Colonic mucosa (tissue), 4 donors: ENCODE results near the gene COPE. TPM values are rescaled to one million over a fixed set of nuclear protein-coding genes. Genes with fewer than 3 reads are reported as not detected.
"Not testable (repeated sequence)": the region's sequence is repeated elsewhere in the genome, so short reads cannot be mapped to it uniquely, and the experiment has no call there.

Experiments
- DNase-seq: peaks from one replicate; pipeline ENCODE4 v3.0.0-alpha.2; 2020
- H3K27ac ChIP-seq: fragments of 200-600 bp; one replicate; pipeline ENCODE4 v1.8.0; 2021
- H3K27me3 ChIP-seq: fragments of 200-600 bp; one replicate; pipeline ENCODE4 v1.8.0; 2021
- H3K36me3 ChIP-seq: fragments of 200-600 bp; one replicate; pipeline ENCODE4 v1.8.0; 2021
- H3K4me1 ChIP-seq: fragments of 200-600 bp; one replicate; pipeline ENCODE4 v1.8.0; 2021; ENCODE audit warnings: mild to moderate bottlenecking
- H3K4me3 ChIP-seq: fragments of 200-600 bp; one replicate; pipeline ENCODE4 v1.8.0; 2021
- H3K9ac ChIP-seq, 2 donors: one replicate each; pipeline ENCODE4 v1.7.0; 2013; ENCODE audit warnings: control low read depth in 2 of 2, low read depth in 2 of 2, low read length in 2 of 2
- H3K9me3 ChIP-seq: fragments of 200-600 bp; one replicate; pipeline ENCODE4 v1.8.0; 2021
- intact Hi-C: fragments of 100-400 bp; cut with DNase I; formaldehyde crosslinking; loops from one replicate; pipeline ENCODE4 v1.14.1; 2022
- total RNA-seq, 2 donors: library from RNA; stranded (reverse); fragmentation: NEBNext Ultra II Directional in 1 of 2; extraction: Animal tissue kit (Norgen Biotek cat#: 25700) in 1 of 2; gene quantifications; one replicate each; pipeline ENCODE4 v1.2.1, GENCODE V29; 2021
- TF ChIP-seq, protein P1 (sequence below): fragments of 200-600 bp; IDR thresholded peaks from one replicate; pipeline ENCODE4 v1.8.0; 2022; ENCODE audit warnings: antibody characterized with exemption, mild to moderate bottlenecking
- donor health status: healthy.
- donor health status: DM: no; HTN: no; CAD: no.
- donor health status: DM: no; HTN: no; CAD: no.

The COPE gene
- total RNA-seq, 2 donors from 2014 or later = 218 to 295 TPM

DNA sequence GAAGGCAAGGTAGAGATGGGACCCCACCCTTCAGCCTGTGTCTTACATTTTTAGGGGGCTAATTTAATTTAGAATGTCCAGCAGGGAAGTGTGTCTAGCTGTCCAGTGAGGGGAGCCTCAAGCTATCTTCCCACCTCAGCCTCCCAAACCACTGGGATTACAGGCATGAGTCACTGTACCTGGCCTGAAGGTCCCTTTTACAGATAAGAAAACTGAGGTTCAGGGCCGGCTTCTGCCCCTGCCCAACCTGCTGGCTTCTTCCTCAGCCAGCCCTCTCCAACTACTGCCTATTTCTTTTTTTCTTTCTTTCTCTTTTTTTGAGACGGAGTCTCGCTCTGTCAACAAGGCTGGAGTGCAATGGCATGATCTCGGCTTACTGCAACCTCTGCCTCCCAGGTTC is 41.2 kb upstream of the COPE start:
- no peak overlapping the region for H3K4me3 ChIP-seq
- H3K9ac ChIP-seq = no peak overlapping the region
- intact Hi-C loops = no loop called here
- H3K36me3 ChIP-seq = no peaks in the 10 kb centered on the region
- H3K27me3 ChIP-seq = no peaks in the 10 kb centered on the region
- DNase-seq = no peak
- H3K4me1 ChIP-seq = no peaks in the 10 kb centered on the region
- no peak overlapping the region for H3K27ac ChIP-seq
- H3K9me3 ChIP-seq = no peaks in the 10 kb centered on the region
- TF ChIP-seq, protein P1, sequence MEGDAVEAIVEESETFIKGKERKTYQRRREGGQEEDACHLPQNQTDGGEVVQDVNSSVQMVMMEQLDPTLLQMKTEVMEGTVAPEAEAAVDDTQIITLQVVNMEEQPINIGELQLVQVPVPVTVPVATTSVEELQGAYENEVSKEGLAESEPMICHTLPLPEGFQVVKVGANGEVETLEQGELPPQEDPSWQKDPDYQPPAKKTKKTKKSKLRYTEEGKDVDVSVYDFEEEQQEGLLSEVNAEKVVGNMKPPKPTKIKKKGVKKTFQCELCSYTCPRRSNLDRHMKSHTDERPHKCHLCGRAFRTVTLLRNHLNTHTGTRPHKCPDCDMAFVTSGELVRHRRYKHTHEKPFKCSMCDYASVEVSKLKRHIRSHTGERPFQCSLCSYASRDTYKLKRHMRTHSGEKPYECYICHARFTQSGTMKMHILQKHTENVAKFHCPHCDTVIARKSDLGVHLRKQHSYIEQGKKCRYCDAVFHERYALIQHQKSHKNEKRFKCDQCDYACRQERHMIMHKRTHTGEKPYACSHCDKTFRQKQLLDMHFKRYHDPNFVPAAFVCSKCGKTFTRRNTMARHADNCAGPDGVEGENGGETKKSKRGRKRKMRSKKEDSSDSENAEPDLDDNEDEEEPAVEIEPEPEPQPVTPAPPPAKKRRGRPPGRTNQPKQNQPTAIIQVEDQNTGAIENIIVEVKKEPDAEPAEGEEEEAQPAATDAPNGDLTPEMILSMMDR = no peak

DNA sequence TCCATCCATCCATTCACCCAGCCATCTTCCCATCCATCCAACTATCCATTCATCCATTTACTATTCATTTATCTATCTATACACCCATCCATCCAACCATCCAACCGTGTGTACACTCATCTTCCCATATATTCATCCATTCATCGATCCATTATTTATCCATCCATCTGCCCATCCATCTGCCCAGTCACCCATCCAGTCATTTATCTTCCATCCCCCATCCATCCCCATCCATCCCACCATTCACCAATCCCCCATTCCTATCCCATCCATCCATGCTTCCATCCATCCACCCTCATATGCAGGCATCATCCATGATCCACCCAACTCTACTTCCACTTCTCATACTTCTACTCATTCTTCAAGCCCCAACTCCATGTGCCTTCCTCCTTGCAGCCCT is 35.9 kb upstream of the COPE start:
- Histone ChIP-seq H3K4me1 (no peaks in the 10 kb centered on the region), H3K27me3 (no peaks in the 10 kb centered on the region), H3K9me3 (no peaks in the 10 kb centered on the region), H3K36me3 (no peaks in the 10 kb centered on the region), H3K9ac (no peak overlapping the region), H3K4me3 (no peak overlapping the region), H3K27ac (no peak overlapping the region)
- TF ChIP-seq, protein P1 = no peak
- intact Hi-C loops = no loop called here
- no peak for DNase-seq

DNA sequence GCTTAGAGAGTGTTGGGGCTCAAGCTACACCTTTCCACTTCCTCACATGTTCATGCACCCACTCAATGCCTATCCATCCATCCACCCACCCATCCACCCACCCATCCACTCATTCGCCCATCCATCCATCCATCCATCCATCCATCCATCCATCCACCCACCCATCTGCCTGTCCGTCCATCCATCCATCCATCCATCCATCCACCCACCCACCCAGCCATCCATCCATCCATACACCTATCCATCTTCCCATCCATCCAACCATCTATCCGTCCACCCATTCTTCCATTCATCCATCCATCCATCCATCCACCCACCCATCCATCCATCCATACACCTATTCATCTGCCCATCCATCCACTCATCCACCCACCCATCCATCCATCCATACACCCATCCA is 34.9 kb upstream of the COPE start:
- Histone ChIP-seq H3K27me3 (no peaks in the 10 kb centered on the region), H3K9ac (no peak overlapping the region), H3K4me1 (no peaks in the 10 kb centered on the region), H3K27ac (no peak overlapping the region), H3K36me3 (no peaks in the 10 kb centered on the region), H3K9me3 (no peaks in the 10 kb centered on the region), H3K4me3 (no peak overlapping the region)
- DNase-seq = no peak
- TF ChIP-seq, protein P1 = no peak
- intact Hi-C loops = no loop called here

DNA sequence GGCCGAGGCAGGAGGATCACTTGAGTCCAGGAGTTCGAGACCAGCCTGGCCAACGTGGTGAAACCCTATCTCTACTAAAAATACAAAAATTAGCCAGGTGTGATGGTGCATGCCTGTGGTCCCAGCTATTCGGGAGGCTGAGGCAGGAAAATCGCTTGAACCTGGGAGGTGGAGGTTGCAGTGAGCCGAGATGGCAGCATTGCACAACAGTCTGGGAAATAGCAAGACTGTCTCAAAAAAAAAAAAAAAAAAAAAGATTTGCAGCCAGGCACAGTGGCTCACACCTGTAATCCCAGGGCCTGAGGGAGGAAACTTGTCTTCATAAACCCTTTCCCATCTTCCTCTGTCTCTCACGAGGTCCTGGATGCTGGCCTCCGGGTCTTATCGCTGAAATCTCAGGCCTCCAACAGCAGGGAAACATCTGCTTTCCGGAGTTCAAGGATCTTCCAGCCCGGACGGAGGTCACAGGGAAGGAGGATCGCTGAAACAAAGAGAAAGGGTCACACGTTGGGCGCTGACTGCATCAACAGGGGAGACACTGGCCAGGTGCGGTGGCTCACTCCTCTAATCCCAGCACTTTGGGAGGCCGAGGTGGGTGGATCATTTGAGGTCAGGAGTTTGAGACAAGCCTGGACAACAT is 33.3 kb upstream of the COPE start:
- H3K27ac ChIP-seq, DNase-seq, H3K9ac ChIP-seq, H3K4me3 ChIP-seq, H3K27me3 ChIP-seq, intact Hi-C loops, H3K9me3 ChIP-seq, H3K4me1 ChIP-seq, H3K36me3 ChIP-seq: not testable (repeated sequence)

DNA sequence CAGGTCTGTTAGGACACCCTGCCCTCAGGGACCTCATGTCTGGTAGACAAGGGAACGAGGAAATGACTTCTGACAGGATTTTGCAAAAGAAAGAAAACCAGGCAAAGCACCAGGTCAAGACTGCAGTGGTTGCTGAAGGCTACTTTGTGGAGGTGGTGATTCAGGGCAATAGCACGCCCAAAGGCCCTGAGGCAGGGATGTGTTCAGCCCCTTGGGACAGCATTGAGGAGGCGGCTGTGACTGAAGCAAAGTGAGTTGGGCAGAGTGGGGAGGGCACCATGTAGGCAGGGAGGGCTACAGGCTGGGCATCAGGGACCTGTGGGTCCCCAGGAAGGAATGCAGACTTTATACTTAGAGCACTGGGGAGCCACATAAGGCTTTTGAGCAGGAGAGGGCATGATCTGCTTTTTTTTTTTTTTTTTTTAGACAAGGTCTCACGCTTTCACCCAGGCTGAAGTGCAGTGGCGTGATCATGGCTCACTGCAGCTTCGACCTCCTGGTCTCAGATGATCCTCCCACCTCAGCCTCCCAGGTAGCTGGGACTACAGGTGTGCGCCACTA is 32.6 kb upstream of the COPE start:
- H3K9me3 ChIP-seq = no peaks in the 10 kb centered on the region
- DNase-seq = no peak
- intact Hi-C loops = no loop called here
- no peak overlapping the region for H3K9ac ChIP-seq
- H3K36me3 ChIP-seq = no peaks in the 10 kb centered on the region
- H3K4me1 ChIP-seq = no peaks in the 10 kb centered on the region
- no peaks in the 10 kb centered on the region for H3K27me3 ChIP-seq
- TF ChIP-seq, protein P1 = no peak
- H3K4me3 ChIP-seq = no peak overlapping the region
- no peak overlapping the region for H3K27ac ChIP-seq

DNA sequence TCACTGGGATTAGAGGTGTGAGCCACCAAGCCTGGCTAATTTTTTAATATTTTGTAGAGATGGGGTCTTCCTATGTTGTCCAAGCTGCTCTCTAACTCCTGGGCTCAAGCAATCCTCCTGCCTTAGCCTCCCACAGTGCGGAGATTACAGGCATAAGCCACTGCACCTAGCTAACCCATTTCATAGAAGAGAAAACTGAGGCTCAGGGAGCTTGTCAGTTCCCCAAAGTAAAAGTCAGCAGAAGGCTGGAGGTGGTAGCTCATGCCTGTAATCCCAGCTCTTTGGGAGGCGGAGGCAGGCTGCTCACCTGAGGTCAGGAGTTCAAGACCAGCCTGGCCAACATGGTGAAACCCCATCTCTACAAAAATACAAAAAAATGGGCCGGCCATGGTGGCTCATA is 30.7 kb upstream of the COPE start:
- no peaks in the 10 kb centered on the region for H3K36me3 ChIP-seq
- no peak overlapping the region for H3K4me3 ChIP-seq
- no peak overlapping the region for H3K9ac ChIP-seq
- no peaks in the 10 kb centered on the region for H3K9me3 ChIP-seq
- H3K27ac ChIP-seq = no peak overlapping the region
- TF ChIP-seq, protein P1 = no peak
- no peak for DNase-seq
- H3K4me1 ChIP-seq = no peaks in the 10 kb centered on the region
- intact Hi-C loops = no loop called here
- H3K27me3 ChIP-seq = no peaks in the 10 kb centered on the region
